ENCODE results near the gene DTNBP1. TPM values are rescaled to one million over a fixed set of nuclear protein-coding genes. Genes with fewer than 3 reads are reported as not detected.

DTNBP1 gene
- total RNA-seq, 1 experiment from 2014 or later: 13.5 TPM

- Mint-ChIP-seq H3K27me3 (ENCODE audit: insufficient read depth, unreplicated experiment) (peaks cover 47% of the 10 kb centered on the region), H3K4me3 (ENCODE audit: unreplicated experiment) (no peak overlapping the region), H3K27ac (ENCODE audit: low read depth, unreplicated experiment) (no peak overlapping the region), H3K36me3 (ENCODE audit: insufficient read depth, unreplicated experiment) (no peaks in the 10 kb centered on the region), H3K9me3 (ENCODE audit: unreplicated experiment) (no peaks in the 10 kb centered on the region), H3K4me1 (ENCODE audit: insufficient read depth, unreplicated experiment) (no peaks in the 10 kb centered on the region)
- intact Hi-C loops (cut with micrococcal nuclease): no loop called here
- DNase-seq (ENCODE audit: unreplicated experiment): no peak
- BruUV-seq (replicated peaks): no TSS peak
- no peak for TF ChIP-seq CTCF (IDR thresholded peaks at IDR 0.05; ENCODE audit: unreplicated experiment)
- ChIA-PET CTCF (interaction anchor here (0.5 to 0.8 kb wide), 2 partner anchors 453 to 651 kb away, joined by 3 read pairs; partner anchors contain the start of gene MYLIP), POLR2A (no interaction called here)
Measured at GRCh38 chr6:15675536-15676220, 12.8 kb upstream of the DTNBP1 start.

- POLR2A ChIA-PET: interaction anchor here (0.9 kb wide), 1 partner anchor 454 kb away, joined by 3 read pairs; the partner anchor contains the start of gene MYLIP
- Mint-ChIP-seq H3K36me3 (ENCODE audit: insufficient read depth, unreplicated experiment) (no peaks in the 10 kb centered on the region), H3K27me3 (ENCODE audit: insufficient read depth, unreplicated experiment) (peaks cover 55% of the 10 kb centered on the region), H3K4me1 (ENCODE audit: insufficient read depth, unreplicated experiment) (no peaks in the 10 kb centered on the region), H3K4me3 (ENCODE audit: unreplicated experiment) (no peak overlapping the region), H3K9me3 (ENCODE audit: unreplicated experiment) (no peaks in the 10 kb centered on the region), H3K27ac (ENCODE audit: low read depth, unreplicated experiment) (no peak overlapping the region)
- CTCF ChIA-PET: interaction anchor here (0.9 kb wide), 1 partner anchor 17 kb away, joined by 3 read pairs; no protein-coding TSS in a partner anchor
- BruUV-seq (replicated peaks): no TSS peak
- intact Hi-C loops (cut with micrococcal nuclease): no loop called here
- no peak for DNase-seq (ENCODE audit: unreplicated experiment)
- TF ChIP-seq CTCF (IDR thresholded peaks at IDR 0.05; ENCODE audit: unreplicated experiment): no peak
Measured at GRCh38 chr6:15674690-15675386, 12.0 kb upstream of the DTNBP1 start.

- no peaks in the 10 kb centered on the region for H3K9me3 Mint-ChIP-seq (ENCODE audit: unreplicated experiment)
- BruUV-seq (replicated peaks): no TSS peak
- peaks cover 67% of the 10 kb centered on the region for H3K27me3 Mint-ChIP-seq (ENCODE audit: insufficient read depth, unreplicated experiment)
- no peak for DNase-seq (ENCODE audit: unreplicated experiment)
- intact Hi-C loops (cut with micrococcal nuclease): no loop called here
- POLR2A ChIA-PET: interaction anchor here (0.6 to 1.5 kb wide), 4 partner anchors 11 to 1469 kb away, joined by 3 to 6 read pairs (median 4); partner anchors contain the start of genes DTNBP1 and MYLIP
- no peak for TF ChIP-seq CTCF (IDR thresholded peaks at IDR 0.05; ENCODE audit: unreplicated experiment)
- no peak overlapping the region for H3K4me3 Mint-ChIP-seq (ENCODE audit: unreplicated experiment)
- H3K27ac Mint-ChIP-seq (ENCODE audit: low read depth, unreplicated experiment): no peak overlapping the region
- H3K4me1 Mint-ChIP-seq (ENCODE audit: insufficient read depth, unreplicated experiment): no peaks in the 10 kb centered on the region
- CTCF ChIA-PET: interaction anchor here (0.7 to 1.3 kb wide), 4 partner anchors 18 to 532 kb away, joined by 3 to 6 read pairs (median 4); no protein-coding TSS in a partner anchor
- no peaks in the 10 kb centered on the region for H3K36me3 Mint-ChIP-seq (ENCODE audit: insufficient read depth, unreplicated experiment)
Measured at GRCh38 chr6:15673666-15674065, 10.8 kb upstream of the DTNBP1 start.

- Mint-ChIP-seq H3K36me3 (ENCODE audit: insufficient read depth, unreplicated experiment) (no peaks in the 10 kb centered on the region), H3K9me3 (ENCODE audit: unreplicated experiment) (no peaks in the 10 kb centered on the region), H3K27me3 (ENCODE audit: insufficient read depth, unreplicated experiment) (peaks cover 71% of the 10 kb centered on the region), H3K4me3 (ENCODE audit: unreplicated experiment) (no peak overlapping the region), H3K4me1 (ENCODE audit: insufficient read depth, unreplicated experiment) (no peaks in the 10 kb centered on the region), H3K27ac (ENCODE audit: low read depth, unreplicated experiment) (no peak overlapping the region)
- ChIA-PET POLR2A (interaction anchor here (1.5 kb wide), 1 partner anchor 10 kb away, joined by 6 read pairs; the partner anchor contains the start of gene DTNBP1), CTCF (interaction anchor here (1.3 kb wide), 1 partner anchor 510 kb away, joined by 6 read pairs; no protein-coding TSS in a partner anchor)
- BruUV-seq (replicated peaks): no TSS peak
- intact Hi-C loops (cut with micrococcal nuclease): no loop called here
- no peak for DNase-seq (ENCODE audit: unreplicated experiment)
- TF ChIP-seq CTCF (IDR thresholded peaks at IDR 0.05; ENCODE audit: unreplicated experiment): no peak
Measured at GRCh38 chr6:15672818-15673217, 10.0 kb upstream of the DTNBP1 start.
